SU-DHL-6 (cell line): Measurements from ENCODE around the gene FSTL1.

ENCODE experiments used
- H2AFZ ChIP-seq: fragments of 200-600 bp; sonication (generic); 2 replicates; pipeline ENCODE4 v1.6.1; 2014; ENCODE audit warnings: low read depth, mild to moderate bottlenecking, moderate library complexity, mixed read lengths, antibody characterized with exemption, low read length; ENCODE audit not compliant: severe bottlenecking
- H3F3A ChIP-seq: fragments of 200-600 bp; shearing (Covaris generic); 2 replicates; pipeline ENCODE4 v1.6.0; 2016; ENCODE audit warnings: antibody characterized with exemption, mild to moderate bottlenecking; ENCODE audit not compliant: insufficient read depth
- H3K27ac ChIP-seq: fragments of 200-600 bp; sonication (generic); 2 replicates; pipeline ENCODE4 v1.5.1; 2016; ENCODE audit warnings: low read depth, mild to moderate bottlenecking, low read length, moderate library complexity, mixed read lengths
- H3K27me3 ChIP-seq: fragments of 200-600 bp; sonication (generic), shearing (Covaris generic); 2 replicates; pipeline ENCODE4 v1.6.0; 2014; ENCODE audit warnings: mild to moderate bottlenecking, low read length
- H3K36me3 ChIP-seq: fragments of 200-600 bp; sonication (generic); 2 replicates; pipeline ENCODE4 v1.6.1; 2014; ENCODE audit warnings: mild to moderate bottlenecking, low read length, mixed read lengths
- H3K4me2 ChIP-seq: fragments of 300-600, 200-600 bp; shearing (Covaris generic), sonication (generic); 2 replicates; pipeline ENCODE4 v1.6.0; 2014; ENCODE audit warnings: low read length, low read depth, mild to moderate bottlenecking; ENCODE audit not compliant: poor library complexity, severe bottlenecking
- H3K4me3 ChIP-seq: fragments of 200-600 bp; sonication (generic); 2 replicates; pipeline ENCODE4 v1.5.1; 2014; ENCODE audit warnings: antibody characterized with exemption, low read length, mild to moderate bottlenecking, mixed read lengths; ENCODE audit not compliant: insufficient read depth, poor library complexity, severe bottlenecking
- H3K79me2 ChIP-seq: fragments of 200-600 bp; sonication (generic); 2 replicates; pipeline ENCODE4 v1.6.1; 2014; ENCODE audit warnings: mild to moderate bottlenecking, low read length, moderate library complexity; ENCODE audit not compliant: insufficient read depth
- H3K9ac ChIP-seq: fragments of 200-600 bp; sonication (generic); 2 replicates; pipeline ENCODE4 v1.7.0; 2014; ENCODE audit warnings: mild to moderate bottlenecking, low read length
- H3K9me2 ChIP-seq: fragments of 200-600 bp; sonication (generic); replicated peaks from 2 replicates; pipeline ENCODE4 v1.6.1; 2014; ENCODE audit warnings: low read length; ENCODE audit not compliant: insufficient read depth
- H3K9me3 ChIP-seq: fragments of 200-600 bp; sonication (generic); 2 replicates; pipeline ENCODE4 v1.6.1; 2014; ENCODE audit warnings: low read length, mixed read lengths; ENCODE audit not compliant: insufficient read depth
- H4K20me1 ChIP-seq: fragments of 200-600 bp; sonication (generic); 2 replicates; pipeline ENCODE4 v1.6.1; 2014; ENCODE audit warnings: low read depth, mild to moderate bottlenecking, antibody characterized with exemption, low read length, moderate library complexity, mixed read lengths
- EZH2phosphoT487 ChIP-seq: fragments of 200-600 bp; sonication (generic), shearing (Covaris generic); conservative IDR thresholded peaks from 2 replicates; pipeline ENCODE4 v1.6.1; 2018; ENCODE audit warnings: mild to moderate bottlenecking, antibody characterized with exemption, low read length, moderate library complexity, mixed read lengths
- TF ChIP-seq, protein P1 (sequence below): fragments of 200-600 bp; sonication (generic); IDR thresholded peaks from one replicate; pipeline ENCODE4 v1.5.1; 2017; ENCODE audit warnings: antibody characterized with exemption, mild to moderate bottlenecking, low read length, moderate library complexity; ENCODE audit not compliant: insufficient read depth, poor library complexity, severe bottlenecking

The FSTL1 gene

DNA sequence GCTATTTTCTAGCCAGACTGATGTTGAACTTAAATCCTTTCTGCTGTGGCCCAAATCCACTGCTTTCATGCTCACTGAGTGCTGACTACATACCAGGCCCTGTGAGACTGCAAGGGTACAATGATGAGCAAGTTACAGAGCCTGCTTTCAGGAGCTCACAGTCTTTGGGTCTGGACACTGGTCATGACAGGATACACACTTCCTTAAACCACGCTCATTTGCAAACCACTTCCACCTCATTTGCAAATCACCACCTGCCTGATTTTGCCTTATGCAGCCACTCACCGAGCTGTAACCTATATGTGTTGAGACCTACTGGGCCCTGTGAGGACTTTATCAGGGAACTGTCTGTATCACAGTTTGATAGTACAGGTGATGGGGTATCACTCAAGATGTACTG, 51.4 kb downstream of the FSTL1 start:
- Histone ChIP-seq H3K9ac (no peak overlapping the region), H3K4me3 (no peak overlapping the region), H4K20me1 (no peaks in the 10 kb centered on the region), H3K4me2 (no peak overlapping the region), H3K79me2 (no peaks in the 10 kb centered on the region), H3K27me3 (no peaks in the 10 kb centered on the region), H3K9me2 (no peaks in the 10 kb centered on the region), H3K36me3 (no peaks in the 10 kb centered on the region), H2AFZ (no peak overlapping the region), H3K9me3 (no peaks in the 10 kb centered on the region), H3F3A (no peaks in the 10 kb centered on the region), H3K27ac (no peak overlapping the region)
- TF ChIP-seq EZH2phosphoT487: no peak
- TF ChIP-seq, protein P1, sequence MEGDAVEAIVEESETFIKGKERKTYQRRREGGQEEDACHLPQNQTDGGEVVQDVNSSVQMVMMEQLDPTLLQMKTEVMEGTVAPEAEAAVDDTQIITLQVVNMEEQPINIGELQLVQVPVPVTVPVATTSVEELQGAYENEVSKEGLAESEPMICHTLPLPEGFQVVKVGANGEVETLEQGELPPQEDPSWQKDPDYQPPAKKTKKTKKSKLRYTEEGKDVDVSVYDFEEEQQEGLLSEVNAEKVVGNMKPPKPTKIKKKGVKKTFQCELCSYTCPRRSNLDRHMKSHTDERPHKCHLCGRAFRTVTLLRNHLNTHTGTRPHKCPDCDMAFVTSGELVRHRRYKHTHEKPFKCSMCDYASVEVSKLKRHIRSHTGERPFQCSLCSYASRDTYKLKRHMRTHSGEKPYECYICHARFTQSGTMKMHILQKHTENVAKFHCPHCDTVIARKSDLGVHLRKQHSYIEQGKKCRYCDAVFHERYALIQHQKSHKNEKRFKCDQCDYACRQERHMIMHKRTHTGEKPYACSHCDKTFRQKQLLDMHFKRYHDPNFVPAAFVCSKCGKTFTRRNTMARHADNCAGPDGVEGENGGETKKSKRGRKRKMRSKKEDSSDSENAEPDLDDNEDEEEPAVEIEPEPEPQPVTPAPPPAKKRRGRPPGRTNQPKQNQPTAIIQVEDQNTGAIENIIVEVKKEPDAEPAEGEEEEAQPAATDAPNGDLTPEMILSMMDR: no peak

DNA sequence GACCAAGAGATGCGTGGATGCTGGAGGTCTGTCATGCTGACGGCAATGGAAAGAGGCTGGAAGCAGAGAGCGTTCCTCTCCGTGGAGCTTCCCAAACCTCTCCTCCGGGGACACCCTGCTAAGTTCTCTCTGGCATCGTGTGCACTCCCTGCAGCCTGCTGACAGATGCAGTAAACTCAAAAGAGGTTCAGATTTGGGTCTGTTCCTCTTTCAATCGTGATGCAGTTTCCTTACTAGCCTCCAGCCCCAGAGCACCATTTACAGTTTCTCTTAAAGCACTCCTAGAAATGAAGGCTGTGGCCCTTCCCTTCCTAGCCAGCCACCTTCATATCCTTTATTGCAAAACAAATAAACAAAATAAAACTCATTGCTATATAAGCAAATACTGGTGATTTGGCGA, 54.3 kb downstream of the FSTL1 start:
- Histone ChIP-seq H3K27me3 (no peaks in the 10 kb centered on the region), H3K4me2 (no peak overlapping the region), H2AFZ (no peak overlapping the region), H3K36me3 (no peaks in the 10 kb centered on the region), H3K9me3 (no peaks in the 10 kb centered on the region), H3K9me2 (no peaks in the 10 kb centered on the region), H4K20me1 (no peaks in the 10 kb centered on the region), H3F3A (no peaks in the 10 kb centered on the region), H3K4me3 (no peak overlapping the region), H3K9ac (no peak overlapping the region), H3K27ac (no peak overlapping the region), H3K79me2 (no peaks in the 10 kb centered on the region)
- TF ChIP-seq, protein P1: no peak
- no peak for TF ChIP-seq EZH2phosphoT487

DNA sequence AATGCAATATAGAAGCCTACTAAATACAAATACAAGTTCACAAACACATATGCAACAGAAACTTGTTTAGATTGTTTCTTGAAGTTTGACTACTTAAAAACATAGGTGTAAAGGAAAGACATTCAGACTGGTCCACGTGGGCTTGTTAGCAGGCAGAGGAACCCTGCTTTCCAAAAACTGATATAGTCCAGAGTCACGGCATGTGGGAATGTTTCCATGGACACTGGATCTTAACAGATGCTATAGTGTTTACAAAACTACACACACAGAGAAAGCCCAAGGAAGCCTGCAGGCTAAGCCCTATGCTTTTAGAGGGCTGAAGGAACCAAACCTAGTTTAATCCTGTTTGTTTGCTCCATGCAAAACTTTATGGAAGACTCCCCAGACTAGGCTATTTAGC, 56.4 kb downstream of the FSTL1 start:
- no peaks in the 10 kb centered on the region for H3F3A ChIP-seq
- H3K9me2 ChIP-seq: no peaks in the 10 kb centered on the region
- H3K36me3 ChIP-seq: no peaks in the 10 kb centered on the region
- H3K79me2 ChIP-seq: no peaks in the 10 kb centered on the region
- H2AFZ ChIP-seq: no peak overlapping the region
- no peak overlapping the region for H3K9ac ChIP-seq
- H3K27ac ChIP-seq: no peak overlapping the region
- H3K9me3 ChIP-seq: no peaks in the 10 kb centered on the region
- H3K4me3 ChIP-seq: no peak overlapping the region
- TF ChIP-seq, protein P1: no peak
- TF ChIP-seq EZH2phosphoT487: no peak
- H3K27me3 ChIP-seq: no peaks in the 10 kb centered on the region
- H3K4me2 ChIP-seq: no peak overlapping the region
- H4K20me1 ChIP-seq: no peaks in the 10 kb centered on the region
